Measurements from ENCODE around the gene LETM1. TPM values are rescaled to one million over a fixed set of nuclear protein-coding genes. Genes with fewer than 3 reads are reported as not detected.

The LETM1 gene
- total RNA-seq, 4 donors from 2014 or later = 40.6 to 85.6 (median 72.8) TPM

GRCh38 chr4:1843852-1844251, 12.1 kb downstream of the LETM1 start:
- 51 to 64% methylated on average over 7 to 8 of the region's 10 CpGs for WGBS, 2 donors
- no peak for TF ChIP-seq CTCF (IDR thresholded peaks at IDR 0.05)
- no peak for TF ChIP-seq POLR2A (IDR thresholded peaks at IDR 0.05)

DNA sequence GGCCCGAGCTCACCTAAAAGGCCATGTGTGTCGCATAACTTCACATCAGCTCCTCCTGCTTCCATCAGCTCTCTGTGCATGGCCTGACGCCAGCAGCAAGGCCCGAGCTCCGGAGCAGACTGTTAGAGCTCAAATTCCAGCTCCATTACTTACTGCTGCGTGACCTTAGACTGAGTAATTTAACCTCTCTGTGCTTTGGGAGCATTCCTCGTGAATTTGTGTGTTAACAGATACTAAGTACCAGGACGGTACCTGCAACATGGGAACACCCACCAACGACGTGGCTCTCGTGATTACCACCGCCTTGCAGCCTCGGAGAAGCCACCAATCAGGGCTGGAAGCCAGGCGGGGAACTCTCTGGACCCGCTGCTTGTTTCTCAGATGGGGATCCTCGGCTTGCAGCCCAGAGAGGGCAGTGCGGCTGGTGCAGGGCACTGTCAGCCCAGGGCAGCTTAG, 12.9 kb downstream of the LETM1 start:
- 80 to 83% methylated on average over 10 of the region's 17 CpGs for WGBS, 2 donors
- TF ChIP-seq CTCF (IDR thresholded peaks at IDR 0.05) (no peak), POLR2A (IDR thresholded peaks at IDR 0.05) (no peak)
- H3K4me3 ChIP-seq = no peak overlapping the region
- no peak overlapping the region for H3K27ac ChIP-seq
- intact Hi-C loops (cut with DNase I) = no loop called here
- no peak for DNase-seq
- no peaks in the 10 kb centered on the region for H3K4me1 ChIP-seq
- H3K36me3 ChIP-seq = peaks cover 6 to 100% (median 43%) of the 10 kb centered on the region in 3 donors
- no peaks in the 10 kb centered on the region for H3K27me3 ChIP-seq
- H3K9me3 ChIP-seq = no peaks in the 10 kb centered on the region

More at GRCh38 chr4:1843852-1844251, 12.1 kb downstream of the LETM1 start:
- no peak overlapping the region for H3K4me3 ChIP-seq
- H3K9me3 ChIP-seq = no peaks in the 10 kb centered on the region
- peaks cover 4 to 100% (median 37%) of the 10 kb centered on the region in 3 donors for H3K36me3 ChIP-seq
- H3K27me3 ChIP-seq = no peaks in the 10 kb centered on the region
- H3K27ac ChIP-seq = no peak overlapping the region
- no peak for DNase-seq
- H3K4me1 ChIP-seq = no peaks in the 10 kb centered on the region
- intact Hi-C loops (cut with DNase I) = no loop called here

DNA sequence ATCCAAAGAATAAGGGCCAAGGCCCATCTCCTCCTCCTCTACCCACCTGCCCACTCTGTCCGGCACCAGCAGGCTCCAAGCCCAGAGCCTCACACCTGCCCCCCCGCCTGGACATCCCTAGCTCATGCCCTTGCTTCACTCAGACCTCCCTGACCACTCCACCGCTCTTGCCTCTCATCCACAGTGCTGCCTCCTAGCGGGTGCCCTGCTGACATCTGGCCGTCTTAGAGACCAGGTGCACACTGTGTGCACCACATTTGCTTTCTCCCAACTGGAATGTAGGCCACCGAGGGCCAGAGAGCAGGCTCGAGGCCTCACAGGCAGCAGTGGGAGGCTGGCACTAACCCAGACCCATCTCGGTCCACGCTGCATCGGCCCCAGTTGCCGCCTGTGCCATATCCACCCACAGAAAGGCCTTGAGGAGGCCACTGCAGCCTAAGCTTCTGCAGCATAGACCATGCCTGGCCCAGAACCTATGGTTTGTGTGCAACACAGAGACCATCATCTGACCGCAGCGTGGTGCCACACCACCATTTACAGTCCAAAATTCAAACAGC, 13.5 kb downstream of the LETM1 start:
- peaks cover 7 to 100% (median 41%) of the 10 kb centered on the region in 3 donors for H3K36me3 ChIP-seq
- no peak for TF ChIP-seq CTCF (IDR thresholded peaks at IDR 0.05)
- no peak for TF ChIP-seq POLR2A (IDR thresholded peaks at IDR 0.05)

GRCh38 chr4:1841887-1842210, 14.1 kb downstream of the LETM1 start:
- H3K4me3 ChIP-seq = no peak overlapping the region
- DNase-seq = no peak
- H3K27ac ChIP-seq = no peak overlapping the region
- intact Hi-C loops (cut with DNase I) = no loop called here
- whole genome bisulfite sequencing, 2 donors = 79% methylated on average over 3 of the region's 9 CpGs; no CpG with 5 or more reads in 1 of the 2 donors
- TF ChIP-seq CTCF (IDR thresholded peaks at IDR 0.05) = no peak
- no peak for TF ChIP-seq POLR2A (IDR thresholded peaks at IDR 0.05)
- H3K36me3 ChIP-seq = peaks cover 9 to 100% (median 36%) of the 10 kb centered on the region in 3 donors
- H3K27me3 ChIP-seq = no peaks in the 10 kb centered on the region
- H3K4me1 ChIP-seq = no peaks in the 10 kb centered on the region
- no peaks in the 10 kb centered on the region for H3K9me3 ChIP-seq

More for the DNA sequence above, 13.5 kb downstream of the LETM1 start:
- intact Hi-C loops (cut with DNase I) = no loop called here
- H3K4me3 ChIP-seq = no peak overlapping the region
- 87 to 93% methylated on average over 5 to 9 of the region's 13 CpGs for WGBS, 2 donors
- DNase-seq = no peak
- no peak overlapping the region for H3K27ac ChIP-seq
- no peaks in the 10 kb centered on the region for H3K9me3 ChIP-seq
- H3K4me1 ChIP-seq = no peaks in the 10 kb centered on the region
- H3K27me3 ChIP-seq = no peaks in the 10 kb centered on the region

GRCh38 chr4:1841201-1841886, 14.6 kb downstream of the LETM1 start:
- H3K27ac ChIP-seq = no peak overlapping the region
- H3K27me3 ChIP-seq = no peaks in the 10 kb centered on the region
- no peak for TF ChIP-seq CTCF (IDR thresholded peaks at IDR 0.05)
- TF ChIP-seq POLR2A (IDR thresholded peaks at IDR 0.05) = no peak
- no peaks in the 10 kb centered on the region for H3K4me1 ChIP-seq
- DNase-seq = no peak
- no peaks in the 10 kb centered on the region for H3K9me3 ChIP-seq
- 90 to 91% methylated on average over 17 to 19 of the region's 31 CpGs for WGBS, 2 donors
- H3K36me3 ChIP-seq = peaks cover 14 to 100% (median 35%) of the 10 kb centered on the region in 3 donors
- intact Hi-C loops (cut with DNase I) = no loop called here
- H3K4me3 ChIP-seq = no peak overlapping the region
